Mononuclear cell (primary cell): ENCODE data around the gene RASSF7. TPM values are rescaled to one million over a fixed set of nuclear protein-coding genes. Genes with fewer than 3 reads are reported as not detected.
A peak's percentile ranks its signal among the peaks of the same experiment; 100 is the strongest.
"Not testable (repeated sequence)": the region's sequence is repeated elsewhere in the genome, so short reads cannot be mapped to it uniquely, and the experiment has no call there.

Experiments used
- H3K27me3 ChIP-seq: 2 replicates; pipeline ENCODE4 v1.6.0; 2011; ENCODE audit warnings: low read length, control low read depth; ENCODE audit not compliant: insufficient read depth
- H3K4me1 ChIP-seq: 2 replicates; pipeline ENCODE4 v1.5.1; 2011; ENCODE audit warnings: mild to moderate bottlenecking, low read length, control low read depth; ENCODE audit not compliant: insufficient read depth
- H3K4me3 ChIP-seq: 2 replicates; pipeline ENCODE4 v1.5.1; 2011; ENCODE audit warnings: mild to moderate bottlenecking, low read length, moderate library complexity
- H3K9me3 ChIP-seq: 2 replicates; pipeline ENCODE4 v1.5.1; 2011; ENCODE audit warnings: low read depth, mild to moderate bottlenecking, control low read depth, low read length
- total RNA-seq: library from RNA; depleted of rRNA; stranded (reverse); fragments of >200 nt; gene quantifications from one replicate; pipeline ENCODE4 v1.2.3, GENCODE V29; 2012

Gene RASSF7, protein sequence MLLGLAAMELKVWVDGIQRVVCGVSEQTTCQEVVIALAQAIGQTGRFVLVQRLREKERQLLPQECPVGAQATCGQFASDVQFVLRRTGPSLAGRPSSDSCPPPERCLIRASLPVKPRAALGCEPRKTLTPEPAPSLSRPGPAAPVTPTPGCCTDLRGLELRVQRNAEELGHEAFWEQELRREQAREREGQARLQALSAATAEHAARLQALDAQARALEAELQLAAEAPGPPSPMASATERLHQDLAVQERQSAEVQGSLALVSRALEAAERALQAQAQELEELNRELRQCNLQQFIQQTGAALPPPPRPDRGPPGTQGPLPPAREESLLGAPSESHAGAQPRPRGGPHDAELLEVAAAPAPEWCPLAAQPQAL
- total RNA-seq: 16.6 TPM

DNA sequence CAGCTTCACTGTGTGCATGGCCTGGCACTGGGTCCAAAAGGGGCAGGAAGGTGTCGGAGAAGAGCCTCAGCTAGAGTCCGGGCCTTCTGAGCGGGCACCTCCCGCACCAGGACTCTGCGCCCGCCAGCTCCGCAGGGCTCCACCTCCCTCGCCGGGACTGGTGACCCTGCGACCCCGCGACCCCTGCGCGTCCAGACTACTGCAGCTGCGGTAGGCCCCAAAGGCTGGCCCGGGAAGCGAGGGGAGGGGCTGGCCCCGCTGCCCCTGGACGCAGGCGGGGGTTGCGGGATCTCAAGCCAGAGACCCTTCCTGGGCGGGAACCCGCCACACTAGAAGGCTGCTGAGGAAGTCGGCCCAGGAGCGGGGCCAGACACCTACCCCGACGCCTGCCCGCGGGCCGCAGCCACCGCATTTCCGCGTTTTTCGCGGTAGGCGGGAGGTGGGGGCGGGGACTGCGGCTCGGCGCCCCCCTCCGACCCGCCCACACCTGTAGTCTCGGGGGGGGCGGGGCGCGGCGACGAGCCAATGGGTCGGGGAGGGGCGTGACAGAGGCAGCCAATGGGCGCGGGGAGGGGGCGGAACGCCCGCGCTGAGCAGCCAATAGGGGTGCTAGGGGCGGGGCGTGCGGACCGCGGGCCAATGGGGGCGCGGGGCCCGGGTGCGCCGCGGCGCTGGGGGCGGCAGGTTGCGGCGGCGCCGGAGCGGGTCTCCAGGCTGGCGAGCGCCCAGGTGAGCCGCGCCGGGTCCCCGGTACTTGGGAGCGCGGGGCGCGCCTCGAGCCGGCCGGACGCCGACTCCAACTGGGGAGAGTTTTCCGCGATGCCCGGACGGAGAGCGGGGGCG lies at the start of gene RASSF7, which contains the start of gene LMNTD2:
Gene RASSF7, plus strand, starts transcription at position 666 of the 843 bp plus-strand sequence. CDS start 799 bp downstream, outside the sequence.
Gene LMNTD2, minus strand, starts transcription at position 434 of the 843 bp plus-strand sequence. Its CDS starts 22 bp downstream, at position 412.
- Histone ChIP-seq H3K27me3 (peaks cover 8% of the 10 kb centered on the region), H3K4me3 (peak within 1 kb of the TSS; percentile 73), H3K9me3 (no peaks in the 10 kb centered on the region), H3K4me1 (peaks cover 19% of the 10 kb centered on the region)

DNA sequence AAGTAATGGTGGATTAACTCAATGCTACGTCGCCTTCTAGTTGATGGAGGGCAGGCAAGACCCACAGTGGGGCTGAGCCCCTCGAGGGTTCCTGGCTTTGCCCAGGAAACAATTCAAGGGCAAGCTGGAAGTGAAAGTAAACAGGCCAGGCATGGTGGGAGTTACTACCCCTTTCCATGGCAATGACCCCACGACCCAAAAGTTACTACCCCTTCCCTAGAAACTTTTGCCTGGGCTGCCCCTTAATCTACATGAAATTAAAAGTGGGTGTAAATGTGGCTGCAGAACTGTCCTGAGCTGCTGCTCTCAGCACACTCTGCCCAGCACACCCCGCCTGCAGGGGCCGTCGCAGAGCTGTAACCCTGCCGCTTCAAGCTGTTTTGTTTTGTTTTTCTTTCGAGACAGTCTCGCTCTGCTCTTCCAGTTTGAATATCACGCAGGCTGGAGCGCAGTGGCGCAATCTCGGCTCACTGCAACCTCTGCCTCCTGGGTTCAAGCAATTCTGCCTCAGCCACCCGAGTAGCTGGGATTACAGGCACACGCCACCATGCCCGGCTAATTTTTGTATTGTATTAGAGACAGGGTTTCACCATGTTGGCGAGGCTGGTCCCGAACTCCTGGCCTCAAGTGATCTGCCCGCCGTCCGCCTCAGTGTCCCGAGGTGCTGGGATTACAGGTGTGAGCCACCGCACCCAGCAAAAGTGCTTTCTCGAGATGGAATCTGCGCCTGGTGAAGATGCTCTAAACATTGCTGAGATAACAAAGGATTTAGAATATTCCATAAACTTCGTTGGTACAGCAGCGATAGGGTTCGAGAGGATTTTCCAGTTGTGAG lies 47.8 kb upstream of the RASSF7 start:
- Histone ChIP-seq H3K4me1 (peaks cover 2% of the 10 kb centered on the region), H3K4me3 (no peak overlapping the region), H3K9me3 (no peaks in the 10 kb centered on the region), H3K27me3 (no peaks in the 10 kb centered on the region)

DNA sequence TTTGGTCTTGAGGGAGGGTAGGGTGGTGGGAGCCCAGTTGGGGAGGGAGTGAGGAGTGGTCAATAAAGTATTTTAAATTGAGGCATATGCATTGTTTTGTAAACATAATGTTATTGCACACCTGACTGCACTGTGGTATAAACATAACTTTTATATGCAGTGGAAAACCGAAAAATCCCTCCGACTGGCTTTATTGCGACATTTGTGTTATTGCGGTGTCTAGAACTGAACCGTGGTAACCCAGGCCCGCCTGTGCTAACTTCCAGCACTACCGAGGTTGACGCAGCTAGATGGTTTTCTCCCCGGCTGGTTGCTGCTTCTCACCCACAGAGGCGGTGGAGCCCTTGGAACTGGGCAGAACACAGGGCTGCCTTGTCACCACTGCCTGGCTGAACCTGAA lies 46.2 kb upstream of the RASSF7 start:
- no peaks in the 10 kb centered on the region for H3K9me3 ChIP-seq
- no peak overlapping the region for H3K4me3 ChIP-seq
- peaks cover 4% of the 10 kb centered on the region for H3K4me1 ChIP-seq
- H3K27me3 ChIP-seq: no peaks in the 10 kb centered on the region

DNA sequence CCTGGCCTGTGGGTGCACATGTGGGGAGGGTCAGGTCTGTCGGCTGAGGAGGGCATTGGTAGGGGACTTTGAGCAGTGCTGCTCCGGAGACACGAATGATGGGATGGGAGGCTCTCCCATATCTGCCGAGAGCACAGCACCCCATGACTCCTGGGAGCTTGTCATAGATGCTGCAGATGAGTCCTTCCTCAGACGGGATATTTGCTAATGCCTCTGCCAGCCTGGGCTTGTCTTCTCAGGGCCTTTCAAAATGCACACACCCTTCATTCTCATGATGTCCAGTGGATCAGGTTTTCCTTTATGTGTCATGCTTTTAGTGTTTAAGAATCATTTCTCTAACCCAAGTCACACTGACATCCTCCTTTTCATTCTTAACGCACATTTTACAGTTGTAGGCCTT lies 45.6 kb upstream of the RASSF7 start:
- peaks cover 4% of the 10 kb centered on the region for H3K4me1 ChIP-seq
- H3K9me3 ChIP-seq: no peaks in the 10 kb centered on the region
- no peak overlapping the region for H3K4me3 ChIP-seq
- H3K27me3 ChIP-seq: no peaks in the 10 kb centered on the region

DNA sequence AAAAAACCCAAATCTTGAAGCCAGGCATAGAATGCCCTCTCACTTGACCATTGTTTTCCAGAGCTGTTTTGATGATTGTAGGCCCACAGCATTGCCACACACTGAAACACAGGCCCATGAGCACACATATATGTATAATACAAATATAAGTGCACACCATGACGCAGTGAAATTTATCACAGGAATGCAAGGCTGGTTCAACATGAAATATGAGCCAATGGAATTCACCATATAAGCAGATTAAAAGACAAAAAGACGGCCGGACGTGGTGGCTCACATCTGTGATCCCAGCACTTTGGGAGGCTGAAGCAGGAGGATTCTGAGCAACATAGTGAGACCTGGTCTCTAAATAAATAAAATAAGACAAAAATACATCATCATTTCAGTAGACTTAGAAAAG lies 44.4 kb upstream of the RASSF7 start:
- Histone ChIP-seq H3K4me1 (peaks cover 4% of the 10 kb centered on the region), H3K9me3 (no peaks in the 10 kb centered on the region), H3K4me3 (no peak overlapping the region), H3K27me3 (no peaks in the 10 kb centered on the region)

DNA sequence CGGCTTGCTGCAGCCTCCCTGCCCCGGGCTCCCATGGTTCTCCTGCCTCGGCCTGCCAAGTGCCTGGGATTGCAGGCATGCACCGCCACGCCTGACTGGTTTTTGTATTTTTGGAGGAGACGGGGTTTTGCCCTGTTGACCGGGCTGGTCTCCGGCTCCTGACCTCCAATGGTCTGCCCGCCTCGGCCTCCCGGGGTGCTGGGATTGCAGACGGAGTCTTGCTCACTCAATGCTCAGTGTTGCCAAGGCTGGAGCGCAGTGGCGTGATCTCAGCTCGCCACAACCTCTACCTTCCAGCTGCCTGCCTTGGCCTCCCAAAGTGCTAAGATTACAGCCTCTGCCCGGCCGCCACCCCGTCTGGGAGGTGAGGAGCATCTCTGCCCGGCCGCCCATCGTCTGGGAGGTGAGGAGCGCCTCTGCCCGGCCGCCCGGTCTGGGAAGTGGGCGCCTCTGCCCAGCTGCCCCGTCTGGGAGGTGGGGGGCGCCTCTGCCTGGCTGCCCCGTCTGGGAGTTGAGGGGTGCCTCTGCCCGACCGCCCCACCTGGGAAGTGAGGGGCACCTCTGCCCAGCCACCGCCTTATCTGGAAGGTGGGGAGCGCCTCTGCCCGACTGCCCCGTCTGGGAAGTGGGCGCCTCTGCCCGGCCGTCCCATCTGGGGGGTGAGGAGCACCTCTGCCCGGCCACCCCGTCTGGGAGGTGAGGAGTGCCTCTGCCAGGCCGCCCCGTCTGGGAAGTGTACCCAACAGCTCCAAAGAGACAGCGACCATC lies 43.7 kb upstream of the RASSF7 start:
- not testable (repeated sequence) for H3K4me3 ChIP-seq

DNA sequence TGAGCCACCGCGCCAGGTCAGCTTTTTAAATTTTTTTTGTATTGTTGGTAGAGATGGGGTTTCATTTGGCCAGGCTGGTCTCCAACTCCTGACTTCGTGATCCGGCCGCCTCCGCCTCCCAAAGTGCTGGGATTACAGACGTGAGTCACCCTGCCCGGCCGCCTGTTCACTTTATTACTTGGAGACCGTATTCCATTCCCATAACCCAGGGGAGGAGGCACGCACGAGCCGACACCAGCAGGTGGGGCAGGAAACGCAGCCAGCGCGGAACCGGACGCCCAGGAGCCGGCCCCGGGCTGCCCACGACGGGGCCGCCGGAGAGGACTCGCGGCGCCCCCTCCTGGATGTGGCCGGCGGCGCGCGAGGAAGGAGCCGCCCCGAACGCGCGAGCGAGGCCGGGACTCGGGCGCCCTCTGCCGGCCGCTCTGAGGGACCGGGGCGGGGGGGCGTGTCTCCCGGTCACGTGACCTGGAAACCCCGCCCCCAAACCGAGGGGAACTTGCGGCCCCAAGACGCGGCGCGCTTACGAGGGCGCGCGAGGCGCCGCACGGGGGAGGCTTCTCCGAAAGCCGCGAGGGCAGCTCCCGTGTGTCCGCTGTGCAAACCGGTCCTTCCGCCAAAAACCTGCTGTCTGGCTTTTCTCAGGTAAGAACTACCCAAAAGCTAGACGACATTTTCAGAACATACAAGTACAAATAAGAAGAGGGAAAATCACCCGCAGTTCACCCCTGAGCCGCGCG lies 42.1 kb upstream of the RASSF7 start:
- H3K9me3 ChIP-seq: no peaks in the 10 kb centered on the region
- H3K27me3 ChIP-seq: no peaks in the 10 kb centered on the region
- H3K4me3 ChIP-seq: no peak overlapping the region
- peaks cover 4% of the 10 kb centered on the region for H3K4me1 ChIP-seq

More for the DNA sequence above, 43.7 kb upstream of the RASSF7 start:
- H3K9me3 ChIP-seq, H3K4me1 ChIP-seq, H3K27me3 ChIP-seq: not testable (repeated sequence)

DNA sequence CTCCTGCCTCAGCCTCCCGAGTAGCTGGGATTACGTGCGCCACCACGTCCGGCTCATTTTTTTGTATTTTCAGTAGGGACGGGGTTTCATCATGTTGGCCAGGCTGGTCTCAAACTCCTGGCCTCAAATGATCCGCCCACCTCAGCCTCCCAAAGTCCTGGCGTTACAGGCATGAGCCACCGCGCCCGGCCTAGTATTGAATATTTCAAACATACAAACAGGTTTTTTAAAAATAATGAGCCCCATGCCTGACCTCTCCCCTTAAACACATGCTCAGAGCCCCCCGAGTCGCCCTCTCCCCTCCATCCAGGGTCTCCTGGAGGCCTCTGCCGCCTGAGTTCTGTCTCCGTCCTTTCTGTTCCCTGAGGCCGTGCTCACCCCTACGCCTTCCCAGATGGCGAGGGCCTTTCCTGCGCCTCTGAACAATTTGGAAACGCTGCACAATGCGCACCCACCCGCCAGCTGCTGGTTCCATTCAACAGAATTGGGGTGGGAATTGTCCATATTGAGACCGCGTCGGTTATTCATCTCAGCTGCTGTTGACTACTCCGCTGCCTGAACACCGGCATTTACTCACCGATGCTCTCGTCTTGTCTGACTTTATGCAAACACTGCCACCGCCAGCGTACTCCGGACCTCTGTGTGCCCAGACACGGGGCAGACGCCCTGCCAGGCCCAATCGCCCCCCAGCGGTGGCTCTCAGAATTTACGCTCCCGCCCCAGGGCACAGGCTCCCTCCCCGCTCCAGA lies 40.2 kb upstream of the RASSF7 start:
- no peaks in the 10 kb centered on the region for H3K27me3 ChIP-seq
- peaks cover 4% of the 10 kb centered on the region for H3K4me1 ChIP-seq
- no peaks in the 10 kb centered on the region for H3K9me3 ChIP-seq
- H3K4me3 ChIP-seq: no peak overlapping the region

DNA sequence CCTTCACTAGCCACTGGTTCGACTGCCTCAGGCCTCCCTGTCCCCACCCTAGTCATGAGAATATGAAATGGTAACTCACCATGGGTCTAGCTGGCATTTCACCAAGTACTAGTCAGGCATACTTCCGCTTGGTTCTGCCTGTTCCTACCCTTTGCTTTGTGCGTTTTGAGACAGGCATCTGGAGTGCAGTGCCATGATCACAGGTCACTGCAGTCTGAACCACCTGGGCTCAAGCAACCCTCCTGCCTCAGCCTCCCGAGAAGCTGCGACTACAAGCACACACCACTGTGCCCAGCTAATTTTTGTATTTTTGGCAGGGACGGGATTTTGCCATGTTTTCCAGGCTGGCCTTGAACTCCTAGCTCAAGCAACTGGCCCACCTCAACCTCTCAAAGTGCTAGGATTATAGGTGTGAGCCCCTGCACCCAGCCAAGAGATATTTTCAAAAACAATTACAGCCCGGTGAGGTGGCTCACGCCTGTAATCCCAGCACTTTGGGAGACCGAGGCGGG lies 39.5 kb upstream of the RASSF7 start:
- Histone ChIP-seq H3K4me1 (peaks cover 4% of the 10 kb centered on the region), H3K27me3 (no peaks in the 10 kb centered on the region), H3K9me3 (no peaks in the 10 kb centered on the region), H3K4me3 (no peak overlapping the region)

DNA sequence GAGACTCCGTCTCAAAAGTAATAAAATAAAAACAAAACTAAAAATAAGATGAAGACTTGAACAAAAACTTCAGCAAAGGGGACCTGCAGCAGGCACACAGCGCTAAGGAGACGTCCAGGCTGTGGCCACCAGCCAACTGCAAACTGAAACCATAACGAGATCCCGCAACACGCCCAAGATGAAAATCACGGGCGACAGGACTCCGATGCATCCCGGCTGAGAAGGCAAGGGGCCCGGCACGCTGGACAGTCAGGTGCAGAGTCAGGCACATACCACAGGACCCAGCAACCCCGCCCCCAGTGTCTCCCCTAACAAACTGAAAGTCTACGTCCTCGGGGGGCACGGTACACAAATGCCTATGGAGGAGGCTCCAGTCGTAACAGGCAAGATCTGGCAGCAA lies 34.6 kb upstream of the RASSF7 start:
- Histone ChIP-seq H3K4me1 (no peaks in the 10 kb centered on the region), H3K9me3 (no peaks in the 10 kb centered on the region), H3K4me3 (no peak overlapping the region), H3K27me3 (no peaks in the 10 kb centered on the region)

DNA sequence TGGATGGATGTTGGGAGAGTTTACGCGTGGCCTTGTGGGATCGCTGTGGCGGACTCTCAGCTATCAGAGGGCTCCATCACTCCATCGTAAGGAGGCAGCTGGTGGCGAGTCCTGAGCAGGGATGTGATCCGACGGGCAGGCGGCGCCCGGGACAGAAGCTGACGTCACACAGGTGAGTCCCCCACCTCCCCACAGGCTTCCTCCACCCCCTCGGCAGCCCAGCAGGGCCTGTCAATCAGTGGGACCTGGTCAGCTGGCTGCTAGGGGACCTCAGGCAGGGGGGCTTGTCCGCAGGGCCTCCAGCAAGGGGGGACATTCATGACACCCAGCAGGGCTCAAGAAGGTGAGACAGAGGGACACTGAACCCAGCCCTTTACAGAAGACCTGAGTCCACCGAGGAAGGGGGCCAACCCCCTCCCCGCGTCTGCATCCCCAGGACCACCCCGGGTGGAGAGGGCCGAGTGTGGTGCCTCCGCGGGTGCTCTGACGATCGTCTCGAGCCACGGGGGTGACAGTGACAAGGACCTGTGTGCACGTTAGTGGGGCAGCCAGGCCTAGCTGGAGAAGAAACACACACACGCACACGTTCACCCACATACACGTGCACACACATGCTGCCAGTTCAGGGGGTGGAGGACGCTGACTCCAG lies 32.5 kb upstream of the RASSF7 start:
- no peaks in the 10 kb centered on the region for H3K9me3 ChIP-seq

DNA sequence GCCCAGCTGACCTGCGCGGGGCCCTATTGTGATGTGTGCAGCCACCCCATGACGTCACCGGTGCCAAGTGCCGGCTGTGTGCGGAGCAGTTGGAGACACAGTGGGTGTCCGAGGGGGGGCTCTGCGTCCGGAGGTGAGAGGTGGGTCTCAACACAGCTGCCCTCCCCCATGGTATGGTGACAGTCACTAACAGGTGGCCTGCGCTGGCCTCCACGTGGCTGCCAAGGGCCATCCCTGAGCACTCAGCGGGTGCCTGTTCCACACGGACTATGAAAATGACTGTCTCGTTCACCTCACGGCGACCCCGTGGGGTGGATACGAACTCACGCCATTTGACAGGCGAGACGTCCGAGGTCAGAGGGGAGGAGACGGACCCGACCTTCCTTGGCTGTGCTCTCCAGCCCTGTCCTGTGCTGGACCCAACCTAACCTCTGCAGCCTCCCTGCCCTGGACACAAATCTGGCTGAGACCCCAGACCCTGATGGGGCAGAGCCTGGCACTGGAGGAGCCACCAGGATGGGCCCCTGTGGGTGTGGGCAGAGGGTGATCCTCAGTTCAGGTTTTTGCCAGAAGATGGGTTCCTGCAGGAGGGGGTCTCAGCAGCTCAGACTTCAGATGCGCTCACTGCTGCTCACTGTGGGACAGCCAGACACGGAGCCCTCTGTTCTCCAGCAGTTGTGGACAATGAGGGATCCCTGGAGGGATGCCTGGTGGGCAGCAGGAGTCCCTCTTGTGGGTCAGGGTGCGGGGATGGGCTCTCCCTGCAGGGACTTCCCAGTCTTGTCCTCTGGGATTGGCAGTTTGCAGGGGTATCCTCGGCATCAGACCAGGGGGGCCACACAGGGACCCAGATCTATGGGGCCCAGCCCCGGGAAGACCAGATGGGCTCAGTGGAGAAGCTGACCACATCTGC lies 31.7 kb upstream of the RASSF7 start:
- Histone ChIP-seq H3K4me1 (peaks cover 6% of the 10 kb centered on the region), H3K4me3 (no peak overlapping the region), H3K9me3 (no peaks in the 10 kb centered on the region), H3K27me3 (no peaks in the 10 kb centered on the region)

More for the DNA sequence above, 32.5 kb upstream of the RASSF7 start:
- H3K4me1 ChIP-seq: no peaks in the 10 kb centered on the region
- no peaks in the 10 kb centered on the region for H3K27me3 ChIP-seq
- H3K4me3 ChIP-seq: no peak overlapping the region
